Gastroesophageal sphincter (tissue), 3 donors: ENCODE measurements around the gene ZNF775.

Source experiments
- CTCF ChIP-seq, 4 experiments: fragments of 200-600 bp in 2 of 4; fragments of 450-650 bp in 2 of 4; sonication (generic) in 1 of 4; IDR thresholded peaks; one replicate each; pipeline ENCODE4 v1.5.1; 2017 to 2019; ENCODE audit warnings: antibody characterized with exemption in 4 of 4, mild to moderate bottlenecking in 2 of 4, moderate library complexity in 2 of 4
- POLR2A ChIP-seq, 2 donors: fragments of 450-650 bp; IDR thresholded peaks; one replicate each; pipeline ENCODE4 v1.6.1; 2017; ENCODE audit warnings: antibody characterized with exemption in 2 of 2, mild to moderate bottlenecking in 2 of 2, moderate library complexity in 1 of 2

GRCh38 chr7:150435047-150435389, 55.9 kb downstream of the ZNF775 start:
- TF ChIP-seq CTCF (IDR thresholded peaks at IDR 0.05) (no peak), POLR2A (IDR thresholded peaks at IDR 0.05) (no peak)
